Naive B cell (primary cell): ENCODE measurements around the gene KHDC1. TPM values are rescaled to one million over a fixed set of nuclear protein-coding genes. Genes with fewer than 3 reads are reported as not detected.
A peak's percentile ranks its signal among the peaks of the same experiment; 100 is the strongest.
"Not testable (repeated sequence)": the region's sequence is repeated elsewhere in the genome, so short reads cannot be mapped to it uniquely, and the experiment has no call there.

Experiments
- ATAC-seq, 2 donors: fragments of 150-1000 bp; cut with Tn5 transposase; 2 replicates each; pipeline ENCODE4 v1.10.0; 2021; ENCODE audit warnings: low read depth in 2 of 2, mild to moderate bottlenecking in 2 of 2, moderate library complexity in 2 of 2
- DNase-seq: peaks from one replicate; pipeline ENCODE4 v3.0.0; 2022
- H3K27ac Mint-ChIP-seq, 6 donors: one replicate each; pipeline ENCODE4 v1.8.0; 2020 to 2022; ENCODE audit warnings: mild to moderate bottlenecking in 6 of 6, mixed read lengths in 6 of 6, moderate library complexity in 5 of 6, inconsistent platforms in 2 of 6
- H3K27me3 Mint-ChIP-seq, 3 donors: one replicate each; pipeline ENCODE4 v1.8.0; 2021 to 2022; ENCODE audit warnings: mixed read lengths in 3 of 3, mild to moderate bottlenecking in 1 of 3
- H3K36me3 Mint-ChIP-seq, 2 donors: one replicate each; pipeline ENCODE4 v1.8.0; 2020 to 2022; ENCODE audit warnings: mixed read lengths in 2 of 2, inconsistent platforms in 1 of 2, mild to moderate bottlenecking in 1 of 2
- H3K4me1 Mint-ChIP-seq, 3 donors: one replicate each; pipeline ENCODE4 v1.8.0; 2020 to 2022; ENCODE audit warnings: mixed read lengths in 3 of 3, inconsistent platforms in 1 of 3, mild to moderate bottlenecking in 1 of 3, moderate library complexity in 1 of 3
- H3K4me3 Mint-ChIP-seq, 8 donors: one replicate each; pipeline ENCODE4 v1.8.0; 2020 to 2022; ENCODE audit warnings: mild to moderate bottlenecking in 8 of 8, mixed read lengths in 8 of 8, moderate library complexity in 8 of 8, inconsistent platforms in 2 of 8
- H3K9me3 Mint-ChIP-seq, 7 donors: one replicate each; pipeline ENCODE4 v1.8.0; 2020 to 2022; ENCODE audit warnings: mixed read lengths in 7 of 7, mild to moderate bottlenecking in 5 of 7, inconsistent platforms in 2 of 7, moderate library complexity in 1 of 7
- polyA plus RNA-seq, 6 donors: library from polyadenylated mRNA; unstranded; fragments of 300-500 nt; fragmentation: Illumina TruSeq; gene quantifications; one replicate each; pipeline ENCODE4 v1.2.3, GENCODE V29; 2021; ENCODE audit warnings: low read depth in 6 of 6

The KHDC1 gene
- polyA plus RNA-seq, 6 donors from 2014 or later, result 0.48 to 11.4 (median 2.6) TPM

DNA sequence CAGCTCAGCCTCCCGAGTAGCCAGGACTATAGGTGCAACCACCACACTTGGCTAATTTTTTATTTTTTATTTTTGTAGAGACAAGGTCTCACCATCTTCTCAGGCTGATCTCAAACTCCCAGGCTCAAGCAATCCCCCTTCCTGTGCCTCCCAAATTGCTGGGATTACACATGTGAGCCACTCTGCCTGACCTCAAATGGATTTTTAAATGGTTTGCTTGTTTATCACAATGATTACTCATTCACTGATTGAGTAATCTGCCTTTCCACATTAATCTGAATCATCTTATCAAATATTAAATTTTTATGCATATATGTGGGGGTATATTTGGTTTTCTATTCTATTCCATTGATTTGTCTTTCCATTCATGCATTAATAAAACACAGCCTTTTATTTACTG, 28.3 kb downstream of the KHDC1 start:
- no peak for ATAC-seq
- Mint-ChIP-seq H3K9me3 (peaks cover 0 to 4% (median 0%) of the 10 kb centered on the region in 7 donors), H3K4me3 (no peak overlapping the region), H3K36me3 (no peaks in the 10 kb centered on the region), H3K4me1 (no peaks in the 10 kb centered on the region), H3K27me3 (no peaks in the 10 kb centered on the region), H3K27ac (no peak overlapping the region)
- DNase-seq, result no peak

- H3K9me3 Mint-ChIP-seq, ATAC-seq, H3K36me3 Mint-ChIP-seq, H3K4me3 Mint-ChIP-seq, H3K27ac Mint-ChIP-seq, H3K4me1 Mint-ChIP-seq, DNase-seq, H3K27me3 Mint-ChIP-seq: not testable (repeated sequence)
Measured at GRCh38 chr6:73233971-73234370, 29.0 kb downstream of the KHDC1 start.

- no peaks in the 10 kb centered on the region for H3K27me3 Mint-ChIP-seq
- H3K4me1 Mint-ChIP-seq, result no peaks in the 10 kb centered on the region
- no peak overlapping the region for H3K27ac Mint-ChIP-seq
Measured at GRCh38 chr6:73233048-73233447, 29.9 kb downstream of the KHDC1 start.

DNA sequence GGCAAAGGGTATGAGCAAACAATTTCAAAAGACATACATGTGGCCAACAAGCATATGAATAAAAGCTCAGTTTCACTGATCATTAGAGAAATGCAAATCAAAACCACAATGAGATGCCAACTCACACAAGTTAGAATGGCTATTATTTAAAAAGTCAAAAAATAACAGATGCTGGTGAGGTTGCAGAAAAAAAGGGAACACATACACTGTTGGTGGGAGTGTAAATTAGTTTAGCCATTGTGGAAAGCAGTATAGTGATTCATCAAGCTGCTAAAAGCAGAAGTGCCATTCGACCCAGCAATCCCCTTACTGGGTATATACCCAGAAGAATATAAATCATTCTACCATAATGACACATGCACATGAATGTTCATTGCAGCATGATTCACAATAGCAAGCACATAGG, 31.0 kb downstream of the KHDC1 start:
- Mint-ChIP-seq H3K4me3 (no peak overlapping the region), H3K27me3 (no peaks in the 10 kb centered on the region), H3K9me3 (peaks cover 0 to 4% (median 0%) of the 10 kb centered on the region in 7 donors), H3K27ac (no peak overlapping the region), H3K4me1 (no peaks in the 10 kb centered on the region), H3K36me3 (no peaks in the 10 kb centered on the region)
- ATAC-seq (peak; percentile 46 to 48), DNase-seq (no peak)

More at GRCh38 chr6:73233048-73233447, 29.9 kb downstream of the KHDC1 start:
- no peaks in the 10 kb centered on the region for H3K36me3 Mint-ChIP-seq
- ATAC-seq, result no peak
- DNase-seq, result no peak
- H3K4me3 Mint-ChIP-seq, result no peak overlapping the region
- peaks cover 0 to 4% (median 0%) of the 10 kb centered on the region in 7 donors for H3K9me3 Mint-ChIP-seq

- Mint-ChIP-seq H3K27me3 (no peaks in the 10 kb centered on the region), H3K27ac (no peak overlapping the region), H3K4me3 (no peak overlapping the region), H3K36me3 (no peaks in the 10 kb centered on the region), H3K4me1 (peaks cover 0 to 4% (median 0%) of the 10 kb centered on the region in 3 donors), H3K9me3 (no peaks in the 10 kb centered on the region)
- no peak for ATAC-seq
- DNase-seq, result no peak
Measured at GRCh38 chr6:73227606-73228255, 35.3 kb downstream of the KHDC1 start.

DNA sequence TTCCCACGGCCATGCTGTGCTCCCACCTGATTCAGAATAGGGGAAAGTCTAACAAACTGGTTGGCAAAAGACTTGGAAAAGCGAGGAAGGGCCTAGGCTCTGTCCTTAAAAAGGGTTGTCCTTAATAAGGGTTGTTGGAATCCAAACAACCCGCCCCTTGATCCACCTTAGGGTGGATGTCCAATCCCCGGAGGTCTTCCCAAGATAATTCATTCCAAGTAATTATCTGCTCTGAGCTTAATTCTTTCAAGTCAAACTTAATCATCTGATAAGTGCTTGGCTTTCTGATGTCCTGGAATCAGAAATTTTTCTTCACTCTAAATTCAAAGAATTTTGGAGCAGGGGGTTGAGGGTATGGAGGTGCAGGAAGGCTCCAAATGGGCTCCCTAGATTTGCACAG, 37.6 kb downstream of the KHDC1 start, which contains the start of gene KHDC1L:
Gene KHDC1L (minus strand): TSS at position 101 of the 400 bp plus-strand sequence. CDS start 88 bp downstream, at position 13.
- Mint-ChIP-seq H3K4me3 (no peak within 1 kb of the TSS), H3K27me3 (no peaks in the 10 kb centered on the region), H3K36me3 (no peaks in the 10 kb centered on the region), H3K4me1 (peaks cover 0 to 4% (median 0%) of the 10 kb centered on the region in 3 donors), H3K9me3 (no peaks in the 10 kb centered on the region), H3K27ac (peak within 1 kb of the TSS in 3 of 6 donors; percentile 47 to 56 (median 52))
- ATAC-seq, result no peak
- DNase-seq, result no peak

DNA sequence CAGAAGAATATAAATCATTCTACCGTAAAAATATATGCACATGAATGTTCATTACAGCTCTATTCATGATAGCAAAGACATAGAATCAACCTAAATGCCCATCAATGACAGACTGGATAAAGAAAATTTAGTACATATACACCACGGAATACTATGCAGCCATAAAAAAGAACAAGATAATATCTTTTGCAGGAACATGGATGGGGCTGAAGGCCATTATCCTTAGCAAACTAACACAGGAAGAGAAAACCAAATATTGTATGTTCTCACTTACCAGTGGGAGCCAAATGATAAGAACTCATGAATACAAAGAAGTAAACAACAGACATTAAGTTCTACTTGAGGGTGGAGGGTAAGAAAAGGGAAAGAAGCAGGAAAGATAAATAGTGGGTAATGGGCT, 46.1 kb downstream of the KHDC1 start:
- no peak overlapping the region for H3K27ac Mint-ChIP-seq
- no peak for DNase-seq
- no peak for ATAC-seq
- H3K36me3 Mint-ChIP-seq, result peaks cover 0 to 6% of the 10 kb centered on the region in 2 donors
- H3K27me3 Mint-ChIP-seq, result peaks cover 0 to 9% (median 8%) of the 10 kb centered on the region in 3 donors
- no peak overlapping the region for H3K4me3 Mint-ChIP-seq
- peaks cover 0 to 10% (median 5%) of the 10 kb centered on the region in 7 donors for H3K9me3 Mint-ChIP-seq
- peaks cover 0 to 4% (median 0%) of the 10 kb centered on the region in 3 donors for H3K4me1 Mint-ChIP-seq

- no peaks in the 10 kb centered on the region for H3K36me3 Mint-ChIP-seq
- ATAC-seq (no peak), DNase-seq (no peak)
- no peak overlapping the region for H3K4me3 Mint-ChIP-seq
- H3K27me3 Mint-ChIP-seq, result peaks cover 0 to 5% (median 0%) of the 10 kb centered on the region in 3 donors
- H3K4me1 Mint-ChIP-seq, result no peaks in the 10 kb centered on the region
- no peak overlapping the region for H3K27ac Mint-ChIP-seq
- peaks cover 0 to 4% (median 0%) of the 10 kb centered on the region in 7 donors for H3K9me3 Mint-ChIP-seq
Measured at GRCh38 chr6:73209117-73209516, 53.9 kb downstream of the KHDC1 start.

DNA sequence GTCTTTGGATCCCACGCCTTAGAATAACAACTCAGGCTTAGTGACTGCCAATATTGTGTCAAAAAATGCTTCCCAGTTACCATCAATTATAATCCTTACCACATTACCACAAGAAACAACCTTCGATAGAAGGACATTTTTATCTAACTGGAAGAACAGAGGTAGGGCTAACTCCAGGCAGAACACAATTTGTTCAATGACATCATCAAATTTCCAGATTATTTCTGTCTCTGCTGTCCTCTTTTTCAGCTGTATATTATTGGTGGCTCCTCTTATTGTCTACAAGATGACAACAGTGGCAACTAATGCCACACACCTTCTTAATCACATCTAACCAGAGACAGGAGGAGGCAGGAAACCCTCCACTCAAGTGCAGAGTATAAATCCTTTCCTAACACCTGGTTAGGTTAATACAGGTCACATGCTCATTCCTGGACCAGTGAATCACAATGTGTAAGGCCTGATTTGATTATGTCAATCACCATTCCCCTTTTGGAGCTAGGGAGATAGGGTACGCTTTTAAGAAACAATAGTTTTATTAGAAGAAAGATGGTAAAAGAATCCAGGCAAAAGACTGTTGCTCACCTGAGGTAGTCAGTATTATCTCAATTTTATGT, 55.7 kb downstream of the KHDC1 start:
- Mint-ChIP-seq H3K4me1 (no peaks in the 10 kb centered on the region), H3K27ac (peak overlapping the region in 1 of 6 donors; percentile 27), H3K4me3 (no peak overlapping the region), H3K27me3 (peaks cover 0 to 5% (median 0%) of the 10 kb centered on the region in 3 donors), H3K36me3 (no peaks in the 10 kb centered on the region), H3K9me3 (peaks cover 0 to 5% (median 0%) of the 10 kb centered on the region in 7 donors)
- ATAC-seq (no peak), DNase-seq (no peak)

DNA sequence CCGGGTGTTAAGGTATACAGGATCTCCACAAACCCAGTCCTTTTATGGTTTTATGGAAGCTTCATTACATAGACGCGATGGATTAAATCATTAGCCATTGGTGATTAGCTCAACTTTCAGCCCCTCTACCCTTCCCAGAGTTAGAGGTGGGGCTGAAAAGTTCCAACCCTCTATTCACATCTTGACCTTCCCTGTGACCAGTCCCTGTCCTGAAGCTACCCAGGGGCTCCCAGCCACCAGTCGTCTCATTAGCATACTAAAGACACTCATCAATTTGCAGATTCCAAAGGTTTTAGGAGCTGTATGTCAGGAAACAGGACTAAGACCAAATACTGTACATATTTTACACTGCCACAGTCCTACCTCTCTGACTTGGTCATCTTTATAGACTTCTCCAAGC, 58.7 kb downstream of the KHDC1 start:
- H3K36me3 Mint-ChIP-seq, result no peaks in the 10 kb centered on the region
- H3K27me3 Mint-ChIP-seq, result peaks cover 0 to 5% (median 0%) of the 10 kb centered on the region in 3 donors
- no peak overlapping the region for H3K27ac Mint-ChIP-seq
- DNase-seq, result no peak
- peaks cover 0 to 5% (median 0%) of the 10 kb centered on the region in 7 donors for H3K9me3 Mint-ChIP-seq
- H3K4me3 Mint-ChIP-seq, result no peak overlapping the region
- ATAC-seq, result no peak
- H3K4me1 Mint-ChIP-seq, result no peaks in the 10 kb centered on the region

DNA sequence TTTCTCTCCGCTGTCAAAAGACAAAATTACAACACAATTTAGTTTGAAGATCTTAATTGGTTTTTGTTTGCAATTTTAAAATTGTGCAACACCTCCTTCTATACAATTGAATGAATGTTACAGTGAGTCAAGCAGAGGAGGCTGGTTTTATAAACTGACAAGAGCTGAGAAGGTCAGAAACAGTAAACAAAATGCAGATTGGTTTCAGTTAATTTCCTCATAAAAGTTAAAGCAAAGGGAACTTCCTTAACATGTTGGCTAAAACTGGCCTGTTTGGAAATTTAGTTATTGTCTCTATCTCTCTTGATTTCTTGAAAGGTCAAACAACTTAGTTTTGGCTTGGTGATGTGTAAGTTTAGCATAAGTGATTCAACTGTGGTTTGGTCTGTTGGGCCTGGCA, 59.9 kb downstream of the KHDC1 start:
- Mint-ChIP-seq H3K27ac (peak overlapping the region in 1 of 6 donors; percentile 33), H3K36me3 (no peaks in the 10 kb centered on the region), H3K4me1 (no peaks in the 10 kb centered on the region), H3K27me3 (peaks cover 0 to 5% (median 0%) of the 10 kb centered on the region in 3 donors), H3K9me3 (peaks cover 0 to 5% (median 0%) of the 10 kb centered on the region in 7 donors), H3K4me3 (no peak overlapping the region)
- no peak for ATAC-seq
- no peak for DNase-seq

DNA sequence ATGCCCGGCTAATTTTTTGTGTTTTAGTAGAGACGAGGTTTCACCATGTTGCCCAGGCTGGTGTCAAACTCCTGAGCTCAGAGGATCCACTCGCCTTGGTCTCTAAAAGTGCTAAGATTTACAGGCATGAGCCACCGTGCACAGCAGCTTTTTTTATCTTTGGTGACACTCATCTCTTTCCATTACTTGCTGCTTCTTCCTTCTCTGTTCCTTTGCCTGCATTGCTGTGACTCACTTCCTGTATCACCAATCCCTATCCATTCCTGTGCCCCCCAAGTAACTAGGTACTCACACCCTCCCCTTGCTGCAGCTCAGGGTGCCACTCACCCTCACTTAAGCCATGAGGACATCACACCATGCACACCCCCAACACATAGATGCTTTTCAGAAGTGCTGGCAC, 62.3 kb downstream of the KHDC1 start:
- no peaks in the 10 kb centered on the region for H3K4me1 Mint-ChIP-seq
- no peaks in the 10 kb centered on the region for H3K36me3 Mint-ChIP-seq
- ATAC-seq, result no peak
- H3K27me3 Mint-ChIP-seq, result no peaks in the 10 kb centered on the region
- peaks cover 0 to 5% (median 0%) of the 10 kb centered on the region in 7 donors for H3K9me3 Mint-ChIP-seq
- no peak for DNase-seq
- peak overlapping the region in 2 of 6 donors; percentile 49 to 78 for H3K27ac Mint-ChIP-seq
- peak overlapping the region in 1 of 8 donors; percentile 13 for H3K4me3 Mint-ChIP-seq

- Mint-ChIP-seq H3K9me3 (peaks cover 0 to 5% (median 0%) of the 10 kb centered on the region in 7 donors), H3K27me3 (no peaks in the 10 kb centered on the region), H3K4me1 (no peaks in the 10 kb centered on the region), H3K27ac (no peak overlapping the region), H3K36me3 (peaks cover under 1 to 4% of the 10 kb centered on the region in 2 donors), H3K4me3 (no peak overlapping the region)
- ATAC-seq (no peak), DNase-seq (no peak)
Measured at GRCh38 chr6:73200247-73200646, 62.7 kb downstream of the KHDC1 start.

DNA sequence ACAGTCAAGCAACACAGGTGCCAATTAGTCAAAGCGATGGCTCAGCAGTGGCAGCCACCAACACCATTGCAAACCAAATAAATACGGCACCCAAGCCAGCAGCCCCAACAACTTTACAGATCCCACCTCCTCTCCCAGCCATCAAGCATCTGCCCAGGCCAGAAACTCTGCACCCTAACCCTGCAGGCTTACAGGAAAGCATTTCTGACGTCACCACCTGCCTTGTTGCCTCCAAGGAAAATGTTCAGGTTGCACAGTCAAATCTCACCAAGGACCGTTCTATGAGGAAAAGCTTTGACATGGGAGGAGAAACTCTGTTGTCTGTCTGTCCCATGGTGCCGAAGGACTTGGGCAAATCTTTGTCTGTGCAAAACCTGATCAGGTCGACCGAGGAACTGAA, 68.3 kb downstream of the KHDC1 start:
- Mint-ChIP-seq H3K4me3 (no peak overlapping the region), H3K36me3 (peaks cover 13 to 16% of the 10 kb centered on the region in 2 donors)
- no peak for ATAC-seq

More for the DNA sequence above, 68.3 kb downstream of the KHDC1 start:
- no peaks in the 10 kb centered on the region for H3K27me3 Mint-ChIP-seq
- DNase-seq, result no peak
- no peaks in the 10 kb centered on the region for H3K9me3 Mint-ChIP-seq
- no peaks in the 10 kb centered on the region for H3K4me1 Mint-ChIP-seq
- no peak overlapping the region for H3K27ac Mint-ChIP-seq
